ENCODE data around the gene PDGFB. TPM values are rescaled to one million over a fixed set of nuclear protein-coding genes. Genes with fewer than 3 reads are reported as not detected.

The PDGFB gene
- total RNA-seq, 6 donors from 2014 or later, result 15.4 to 41.7 (median 24.1) TPM

DNA sequence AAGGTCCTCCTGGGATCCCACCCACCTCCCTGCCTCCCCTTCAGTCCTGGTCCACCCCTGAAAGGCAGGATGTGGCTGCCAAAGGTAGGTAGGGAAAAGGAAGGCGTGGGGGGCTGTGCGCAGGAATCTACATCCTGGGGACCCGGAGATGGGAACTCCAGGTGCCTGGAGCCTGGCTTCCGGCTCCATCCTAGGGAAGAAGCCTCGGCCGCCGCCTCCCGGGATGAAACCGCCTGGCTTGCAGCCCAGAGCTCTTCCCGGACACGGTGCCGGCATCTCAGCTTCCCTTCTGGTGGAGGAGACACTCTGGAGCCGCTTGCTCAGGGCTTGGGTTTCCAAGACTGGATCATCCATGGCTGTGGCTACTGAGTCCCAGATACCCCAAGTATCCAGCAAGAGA, 33.3 kb upstream of the PDGFB start:
- no peak for ATAC-seq (ENCODE audit: low FRiP score in 2 of 2)
- Histone ChIP-seq H3K9me3 (peaks cover 0 to 5% (median 0%) of the 10 kb centered on the region in 4 donors), H3K4me1 (peaks cover 28 to 41% (median 36%) of the 10 kb centered on the region in 4 donors), H3K27ac (peak overlapping the region in 3 of 4 donors; percentile 55 to 76 (median 58)), H3K4me3 (no peak overlapping the region), H3K27me3 (no peaks in the 10 kb centered on the region), H3K36me3 (no peaks in the 10 kb centered on the region)
- no peak for DNase-seq
- TF ChIP-seq EP300 (IDR thresholded peaks at IDR 0.05) (no peak), POLR2AphosphoS5 (IDR thresholded peaks at IDR 0.05) (no peak), CTCF (IDR thresholded peaks at IDR 0.05) (no peak), POLR2A (IDR thresholded peaks at IDR 0.05) (no peak)
- WGBS, 2 donors, result 42 to 59% methylated on average over 6 to 12 of the region's 13 CpGs

DNA sequence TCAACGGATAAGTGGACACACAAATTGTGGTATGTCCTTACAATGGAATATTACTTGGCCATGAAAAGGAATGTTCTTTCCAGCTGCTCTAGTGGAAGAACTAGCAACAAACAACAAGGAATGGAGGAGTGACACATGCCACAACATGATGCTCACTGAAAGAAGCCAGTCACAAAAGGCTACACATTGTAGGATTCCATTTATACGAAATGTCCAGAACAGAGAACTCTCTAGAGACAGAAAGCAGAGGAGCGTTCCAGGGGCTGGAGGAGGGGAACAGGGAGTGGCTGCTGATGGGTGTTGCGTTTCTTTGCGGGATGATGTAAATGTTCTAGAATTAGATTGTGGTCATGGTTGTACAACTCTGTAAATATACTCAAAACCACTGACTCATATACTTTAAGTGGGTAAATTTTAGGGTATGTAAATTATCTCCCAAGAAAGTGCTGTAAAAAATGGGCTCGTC, 32.4 kb upstream of the PDGFB start:
- 67% methylated on average over 6 of the region's 6 CpGs for WGBS, 2 donors
- TF ChIP-seq EP300 (IDR thresholded peaks at IDR 0.05) (no peak), POLR2AphosphoS5 (IDR thresholded peaks at IDR 0.05) (no peak), CTCF (IDR thresholded peaks at IDR 0.05) (no peak), POLR2A (IDR thresholded peaks at IDR 0.05) (no peak)
- ATAC-seq (ENCODE audit: low FRiP score in 2 of 2), result peak; percentile 43 to 64

GRCh38 chr22:39276440-39277141, 31.8 kb upstream of the PDGFB start:
- TF ChIP-seq POLR2A (IDR thresholded peaks at IDR 0.05) (no peak), POLR2AphosphoS5 (IDR thresholded peaks at IDR 0.05) (no peak), CTCF (IDR thresholded peaks at IDR 0.05) (no peak), EP300 (IDR thresholded peaks at IDR 0.05) (no peak)
- 82 to 83% methylated on average over 12 of the region's 12 CpGs for WGBS, 2 donors

More for the DNA sequence above, 32.4 kb upstream of the PDGFB start:
- Histone ChIP-seq H3K4me1 (peaks cover 19 to 35% (median 29%) of the 10 kb centered on the region in 4 donors), H3K27ac (peak overlapping the region in 3 of 4 donors; percentile 55 to 76 (median 58)), H3K36me3 (no peaks in the 10 kb centered on the region), H3K4me3 (no peak overlapping the region), H3K9me3 (peaks cover 0 to 5% (median 0%) of the 10 kb centered on the region in 4 donors), H3K27me3 (no peaks in the 10 kb centered on the region)
- DNase-seq, result peak in 1 of 2 donors; percentile 52

DNA sequence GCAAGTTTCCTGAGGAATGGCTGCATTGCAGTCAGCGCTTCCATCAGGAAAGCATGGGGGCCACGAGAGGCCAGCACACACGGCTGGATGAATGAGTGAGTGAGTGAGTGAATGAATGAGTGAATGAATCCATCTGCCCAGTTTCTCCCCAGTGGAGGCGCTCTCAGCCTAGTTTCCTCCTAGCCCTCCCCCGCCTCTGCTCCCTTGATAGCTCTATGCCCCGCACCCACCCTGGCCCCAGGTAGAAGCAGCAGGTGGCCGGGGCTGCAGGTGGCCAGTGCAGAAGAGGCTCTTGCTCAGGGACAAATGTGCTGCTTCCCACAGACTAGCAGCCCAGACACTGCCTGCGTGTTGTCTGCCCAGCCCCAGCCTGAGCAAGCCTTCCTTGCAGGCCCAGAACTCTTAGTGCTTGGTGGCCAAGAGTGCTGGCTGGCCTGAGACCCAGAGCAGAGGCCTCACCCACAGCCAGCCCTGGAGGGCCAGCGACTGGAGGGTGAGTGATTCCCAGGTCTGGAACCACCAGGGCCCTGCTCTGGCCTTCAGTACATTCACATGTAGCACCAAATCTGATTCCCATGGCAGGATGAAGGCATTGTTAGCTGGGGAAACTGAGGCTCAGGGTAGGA, 31.1 kb upstream of the PDGFB start:
- Histone ChIP-seq H3K27ac (peak overlapping the region in 2 of 4 donors; percentile 7 to 55), H3K27me3 (no peaks in the 10 kb centered on the region), H3K4me1 (peaks cover 9 to 29% (median 24%) of the 10 kb centered on the region in 4 donors), H3K36me3 (no peaks in the 10 kb centered on the region), H3K9me3 (peaks cover 0 to 5% (median 0%) of the 10 kb centered on the region in 4 donors), H3K4me3 (no peak overlapping the region)
- WGBS, 2 donors, result 85 to 86% methylated on average over 7 to 9 of the region's 9 CpGs
- no peak for ATAC-seq (ENCODE audit: low FRiP score in 2 of 2)
- DNase-seq, result no peak
- TF ChIP-seq POLR2AphosphoS5 (IDR thresholded peaks at IDR 0.05), result no peak
- no peak for TF ChIP-seq EP300 (IDR thresholded peaks at IDR 0.05)
- TF ChIP-seq POLR2A (IDR thresholded peaks at IDR 0.05), result no peak
- TF ChIP-seq CTCF (IDR thresholded peaks at IDR 0.05), result no peak

More at GRCh38 chr22:39276440-39277141, 31.8 kb upstream of the PDGFB start:
- no peak for ATAC-seq (ENCODE audit: low FRiP score in 2 of 2)
- DNase-seq, result no peak
- H3K4me1 ChIP-seq, result peaks cover 14 to 29% (median 26%) of the 10 kb centered on the region in 4 donors
- H3K9me3 ChIP-seq, result peaks cover 0 to 5% (median 0%) of the 10 kb centered on the region in 4 donors
- H3K27me3 ChIP-seq, result no peaks in the 10 kb centered on the region
- peak overlapping the region in 2 of 4 donors; percentile 7 to 55 for H3K27ac ChIP-seq
- no peak overlapping the region for H3K4me3 ChIP-seq
- H3K36me3 ChIP-seq, result no peaks in the 10 kb centered on the region

Measured in upper lobe of left lung (tissue), 6 donors.